A673 (cell line): ENCODE results near the gene PIK3C2B. TPM values are rescaled to one million over a fixed set of nuclear protein-coding genes. Genes with fewer than 3 reads are reported as not detected.
A peak's percentile ranks its signal among the peaks of the same experiment; 100 is the strongest.

Experiments
- BruUV-seq: library from RNA; stranded (reverse); fragments of 400-500 nt; replicated peaks from 2 replicates; lab custom pipeline; 2021; lab: Mats Ljungman, UMichigan
- CTCF ChIA-PET: fragments of 300-600 bp; sonication (Branson Sonifier 250); formaldehyde crosslinking; loops from one replicate; lab custom pipeline; 2022; ENCODE audit warnings: antibody characterized with exemption; lab: Charles Lee
- POLR2A ChIA-PET: fragments of 300-600 bp; sonication (Branson Sonifier 250); formaldehyde crosslinking; loops from one replicate; lab custom pipeline; 2022; ENCODE audit warnings: antibody characterized with exemption; ENCODE audit not compliant: low non-redundant PET; lab: Charles Lee
- DNase-seq: peaks from one replicate; pipeline ENCODE4 v3.0.0-alpha.2; 2015; ENCODE audit warnings: low spot score
- H3K27ac ChIP-seq: fragments of 200-600 bp; sonication (generic); 2 replicates; pipeline ENCODE4 v1.5.1; 2016; ENCODE audit warnings: mixed run types, low read depth, mild to moderate bottlenecking, mixed read lengths, antibody characterized with exemption, low read length; ENCODE audit not compliant: poor library complexity, severe bottlenecking
- H3K27me3 ChIP-seq: fragments of 200-600 bp; sonication (generic); replicated peaks from 2 replicates; pipeline ENCODE4 v1.6.1; 2017; ENCODE audit warnings: mixed run types, low read depth, mild to moderate bottlenecking, mixed read lengths, antibody characterized with exemption, low read length; ENCODE audit not compliant: insufficient read depth, poor library complexity
- H3K36me3 ChIP-seq: fragments of 200-600 bp; sonication (generic); 2 replicates; pipeline ENCODE4 v1.6.1; 2016; ENCODE audit warnings: mixed run types, mild to moderate bottlenecking, mixed read lengths, antibody characterized with exemption, low read length; ENCODE audit not compliant: insufficient read depth, poor library complexity, severe bottlenecking
- H3K4me1 ChIP-seq: fragments of 200-600 bp; sonication (generic); 2 replicates; pipeline ENCODE4 v1.6.1; 2017; ENCODE audit warnings: mixed run types, mild to moderate bottlenecking, mixed read lengths, antibody characterized with exemption, low read length; ENCODE audit not compliant: insufficient read depth, poor library complexity, severe bottlenecking
- H3K4me3 ChIP-seq: fragments of 200-600 bp; sonication (generic); 2 replicates; pipeline ENCODE4 v1.5.1; 2016; ENCODE audit warnings: low read depth, mixed run types, mild to moderate bottlenecking, mixed read lengths, low read length; ENCODE audit not compliant: poor library complexity, severe bottlenecking
- H3K9me3 ChIP-seq: fragments of 200-600 bp; sonication (generic); 2 replicates; pipeline ENCODE4 v1.6.1; 2016; ENCODE audit warnings: mixed run types, low read depth, mild to moderate bottlenecking, mixed read lengths, antibody characterized with exemption, low read length; ENCODE audit not compliant: poor library complexity, severe bottlenecking
- EZH2 ChIP-seq: fragments of 200-600 bp; sonication (generic); IDR thresholded peaks from 2 replicates; pipeline ENCODE4 v1.6.1; 2017; ENCODE audit warnings: borderline replicate concordance, low read depth, mild to moderate bottlenecking, mixed read lengths, antibody characterized with exemption, low read length; ENCODE audit not compliant: poor library complexity, severe bottlenecking
- intact Hi-C: fragments of 100-400 bp; cut with micrococcal nuclease; formaldehyde crosslinking; loops from one replicate; pipeline ENCODE4 v1.10.0; 2022; ENCODE audit not compliant: unreplicated experiment
- total RNA-seq: library from RNA; stranded (reverse); gene quantifications from 2 replicates; pipeline ENCODE4 v1.2.3, GENCODE V29; 2021
- TF ChIP-seq, protein P1 (sequence below): fragments of 300-800, 200-600 bp; sonication (generic); conservative IDR thresholded peaks from 2 replicates; pipeline ENCODE4 v1.5.1; 2017; ENCODE audit warnings: low read depth, mild to moderate bottlenecking, antibody characterized with exemption, low read length, moderate library complexity, mixed read lengths

PIK3C2B gene
- total RNA-seq, 1 experiment from 2014 or later: 18.0 TPM

DNA sequence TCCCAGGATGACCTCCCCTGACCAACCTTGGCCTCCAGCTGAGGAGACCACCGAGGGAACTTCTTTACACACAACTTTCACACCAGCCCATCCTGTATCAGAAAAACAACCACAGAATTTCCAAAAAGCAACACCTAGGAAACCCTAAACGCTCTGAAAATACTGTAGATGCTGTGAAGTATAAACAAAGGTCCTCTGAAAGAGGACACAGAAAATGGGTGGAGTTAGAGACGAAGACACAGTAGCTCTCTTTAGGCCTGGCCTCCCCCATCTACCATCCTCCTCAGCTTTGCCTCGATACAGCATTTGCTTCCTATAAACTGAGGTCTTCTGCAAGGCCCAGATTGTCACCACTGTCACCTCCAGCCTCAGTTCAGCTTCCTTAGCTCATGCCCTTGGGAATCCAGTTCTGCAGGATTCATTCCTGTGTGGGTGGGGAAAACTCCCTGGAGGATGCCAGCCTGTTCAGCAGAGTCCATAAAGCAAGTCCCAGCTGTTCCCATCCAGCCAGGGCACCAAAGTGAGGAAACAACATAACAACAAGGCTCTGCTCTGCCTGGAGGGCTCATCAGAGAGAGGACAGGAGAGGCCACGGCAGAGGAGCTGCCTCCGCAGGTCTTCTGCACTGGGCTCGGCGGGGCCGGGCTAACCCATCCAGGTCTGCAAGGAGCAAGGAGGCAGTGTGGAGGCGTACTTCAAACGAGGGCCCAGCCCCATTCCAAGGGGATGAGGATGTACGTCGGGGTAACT lies 15.0 kb downstream of the PIK3C2B start:
- Histone ChIP-seq H3K9me3 (no peaks in the 10 kb centered on the region), H3K4me3 (no peak overlapping the region), H3K36me3 (no peaks in the 10 kb centered on the region), H3K27ac (no peak overlapping the region), H3K4me1 (peaks cover 28% of the 10 kb centered on the region), H3K27me3 (no peaks in the 10 kb centered on the region)
- CTCF ChIA-PET: interaction anchor here (0.6 to 1.3 kb wide), 3 partner anchors 12 to 57 kb away, joined by 3 read pairs; no protein-coding TSS in a partner anchor
- BruUV-seq: no TSS peak
- DNase-seq: no peak
- POLR2A ChIA-PET: interaction anchor here (0.5 kb wide), 1 partner anchor 36 kb away, joined by 3 read pairs; the partner anchor contains the start of gene MDM4
- TF ChIP-seq EZH2: no peak
- TF ChIP-seq, protein P1, sequence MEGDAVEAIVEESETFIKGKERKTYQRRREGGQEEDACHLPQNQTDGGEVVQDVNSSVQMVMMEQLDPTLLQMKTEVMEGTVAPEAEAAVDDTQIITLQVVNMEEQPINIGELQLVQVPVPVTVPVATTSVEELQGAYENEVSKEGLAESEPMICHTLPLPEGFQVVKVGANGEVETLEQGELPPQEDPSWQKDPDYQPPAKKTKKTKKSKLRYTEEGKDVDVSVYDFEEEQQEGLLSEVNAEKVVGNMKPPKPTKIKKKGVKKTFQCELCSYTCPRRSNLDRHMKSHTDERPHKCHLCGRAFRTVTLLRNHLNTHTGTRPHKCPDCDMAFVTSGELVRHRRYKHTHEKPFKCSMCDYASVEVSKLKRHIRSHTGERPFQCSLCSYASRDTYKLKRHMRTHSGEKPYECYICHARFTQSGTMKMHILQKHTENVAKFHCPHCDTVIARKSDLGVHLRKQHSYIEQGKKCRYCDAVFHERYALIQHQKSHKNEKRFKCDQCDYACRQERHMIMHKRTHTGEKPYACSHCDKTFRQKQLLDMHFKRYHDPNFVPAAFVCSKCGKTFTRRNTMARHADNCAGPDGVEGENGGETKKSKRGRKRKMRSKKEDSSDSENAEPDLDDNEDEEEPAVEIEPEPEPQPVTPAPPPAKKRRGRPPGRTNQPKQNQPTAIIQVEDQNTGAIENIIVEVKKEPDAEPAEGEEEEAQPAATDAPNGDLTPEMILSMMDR: no peak
- intact Hi-C loops: no loop called here

DNA sequence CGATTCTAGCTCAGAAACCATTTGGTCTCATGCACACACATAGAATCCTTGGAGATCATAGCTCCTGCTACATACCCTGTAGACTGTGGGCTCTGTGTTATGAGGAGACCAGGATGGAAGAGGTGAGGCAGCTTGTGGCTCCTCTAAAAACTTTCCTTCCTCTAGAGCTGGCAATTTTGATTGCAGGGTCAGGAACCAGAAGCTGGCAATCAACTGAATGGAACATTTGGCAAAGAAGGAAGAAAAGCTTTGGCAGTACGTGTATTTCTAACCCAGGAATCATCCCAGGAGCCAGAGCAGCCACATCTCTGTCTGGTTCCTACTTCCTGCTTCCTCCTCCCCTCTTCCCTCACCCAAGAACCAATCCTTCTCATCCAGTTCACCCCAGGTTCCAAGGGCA lies 15.7 kb downstream of the PIK3C2B start:
- POLR2A ChIA-PET: interaction anchor here (0.7 kb wide), 1 partner anchor 13 kb away, joined by 3 read pairs; no protein-coding TSS in a partner anchor

DNA sequence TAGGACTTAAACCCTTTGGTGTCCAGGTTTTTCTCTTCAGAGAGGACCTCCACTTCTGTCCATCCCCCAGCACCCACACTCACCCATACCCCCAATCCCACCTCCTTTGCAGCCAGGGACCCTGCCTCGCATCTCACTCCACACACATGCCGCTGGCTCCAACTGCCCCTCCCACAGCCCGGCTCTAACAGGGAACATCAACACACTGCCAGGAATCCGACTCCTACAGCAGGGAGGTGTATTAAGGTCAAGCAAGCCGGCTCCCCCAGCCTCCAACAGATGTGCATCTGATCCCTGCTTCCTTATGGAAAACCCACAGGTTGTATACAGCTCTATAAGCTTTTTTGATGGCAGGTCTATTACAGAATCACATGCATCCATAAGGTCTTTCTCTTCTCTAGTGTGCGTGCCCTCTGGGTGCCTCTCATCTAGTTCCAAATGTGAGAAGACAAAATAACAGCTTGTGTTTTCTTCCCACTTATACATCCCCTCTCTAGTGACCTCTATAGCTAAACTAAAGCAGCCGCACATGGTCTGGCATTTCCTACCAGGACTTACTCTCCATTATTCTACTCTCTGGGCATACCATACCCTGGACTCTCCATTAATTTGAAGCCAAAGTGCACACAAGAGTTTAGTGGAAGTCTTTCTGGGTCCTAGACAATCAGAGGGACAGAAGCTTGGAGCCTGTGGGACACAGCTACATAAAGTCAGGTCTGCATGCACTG lies 16.3 kb downstream of the PIK3C2B start:
- DNase-seq: no peak
- intact Hi-C loops: no loop called here
- no peaks in the 10 kb centered on the region for H3K27me3 ChIP-seq
- H3K4me3 ChIP-seq: no peak overlapping the region
- H3K36me3 ChIP-seq: no peaks in the 10 kb centered on the region
- no peak for TF ChIP-seq EZH2
- TF ChIP-seq, protein P1: peak; percentile 20; the same call in 1 of the 2 replicates
- no peaks in the 10 kb centered on the region for H3K9me3 ChIP-seq
- H3K27ac ChIP-seq: no peak overlapping the region
- no TSS peak for BruUV-seq
- POLR2A ChIA-PET: interaction anchor here (0.5 to 0.7 kb wide), 2 partner anchors 9 to 12 kb away, joined by 3 read pairs; no protein-coding TSS in a partner anchor
- H3K4me1 ChIP-seq: peaks cover 28% of the 10 kb centered on the region
- CTCF ChIA-PET: interaction anchor here (0.6 to 1.3 kb wide), 3 partner anchors 13 to 47 kb away, joined by 3 read pairs; no protein-coding TSS in a partner anchor

More for the DNA sequence above, 15.7 kb downstream of the PIK3C2B start:
- intact Hi-C loops: no loop called here
- DNase-seq: no peak
- Histone ChIP-seq H3K36me3 (no peaks in the 10 kb centered on the region), H3K27me3 (no peaks in the 10 kb centered on the region), H3K4me1 (peaks cover 28% of the 10 kb centered on the region), H3K4me3 (no peak overlapping the region), H3K9me3 (no peaks in the 10 kb centered on the region), H3K27ac (no peak overlapping the region)
- no TSS peak for BruUV-seq
- CTCF ChIA-PET: interaction anchor here (1.3 kb wide), 2 partner anchors 13 to 32 kb away, joined by 3 read pairs; no protein-coding TSS in a partner anchor
- no peak for TF ChIP-seq EZH2
- TF ChIP-seq, protein P1: no peak
